IMR-90 (cell line): Measurements from ENCODE around the gene IGSF22. TPM values are rescaled to one million over a fixed set of nuclear protein-coding genes. Genes with fewer than 3 reads are reported as not detected.

Experiments used
- ATAC-seq: fragments of 200-7000 bp; cut with Tn5 transposase; 2 replicates; pipeline ENCODE4 v1.9.1; 2020; ENCODE audit warnings: low read depth, mild to moderate bottlenecking, moderate library complexity
- BruUV-seq: library from RNA; stranded (reverse); fragments of 400-500 nt; replicated peaks from 2 replicates; lab custom pipeline; 2021; lab: Mats Ljungman, UMichigan
- CTCF ChIA-PET: fragments of 300-600 bp; formaldehyde crosslinking; extraction: SDS; loops from one replicate; lab custom pipeline; 2021; ENCODE audit warnings: antibody characterized with exemption; lab: Yijun Ruan, JAX
- POLR2A ChIA-PET: fragments of 300-600 bp; sonication (Branson Sonifier 250); formaldehyde crosslinking; loops from one replicate; lab custom pipeline; 2022; ENCODE audit warnings: antibody characterized with exemption; ENCODE audit not compliant: unreplicated experiment; lab: Charles Lee
- DNase-seq: peaks from one replicate; pipeline ENCODE4 v3.0.0; 2013
- H2AFZ ChIP-seq: replicated peaks from 2 replicates; pipeline ENCODE3; 2013; ENCODE audit warnings: low read length, mild to moderate bottlenecking; ENCODE audit not compliant: poor library complexity
- H2AK5ac ChIP-seq: 2 replicates; pipeline ENCODE4 v1.6.1; 2013; ENCODE audit warnings: low read depth, low read length, inconsistent platforms
- H2AK9ac ChIP-seq: replicated peaks from 2 replicates; pipeline ENCODE3; 2013; ENCODE audit warnings: mild to moderate bottlenecking, low read depth, low read length, moderate library complexity; ENCODE audit not compliant: poor library complexity
- H2BK120ac ChIP-seq: 2 replicates; pipeline ENCODE4 v1.6.1; 2013; ENCODE audit warnings: low read depth, low read length, inconsistent platforms
- H2BK15ac ChIP-seq: 3 replicates; pipeline ENCODE4 v1.6.1; 2013; ENCODE audit warnings: low read depth, low read length, inconsistent platforms
- H2BK20ac ChIP-seq: 2 replicates; pipeline ENCODE4 v1.6.1; 2013; ENCODE audit warnings: low read depth, mild to moderate bottlenecking, inconsistent platforms, low read length, moderate library complexity
- H2BK5ac ChIP-seq: 2 replicates; pipeline ENCODE4 v1.6.1; 2013; ENCODE audit warnings: mild to moderate bottlenecking, low read depth, low read length, inconsistent platforms; ENCODE audit not compliant: poor library complexity, severe bottlenecking
- H3K14ac ChIP-seq: replicated peaks from 2 replicates; pipeline ENCODE4 v1.6.1; 2013; ENCODE audit warnings: low read depth, low read length, inconsistent platforms
- H3K18ac ChIP-seq: 2 replicates; pipeline ENCODE4 v1.6.1; 2013; ENCODE audit warnings: low read depth, low read length, control low read depth
- H3K23ac ChIP-seq: 2 replicates; pipeline ENCODE4 v1.6.1; 2013; ENCODE audit warnings: low read depth, low read length, inconsistent platforms
- H3K27ac ChIP-seq: 2 replicates; pipeline ENCODE4 v1.5.1; 2013; ENCODE audit warnings: mild to moderate bottlenecking, control low read depth, low read length; ENCODE audit not compliant: insufficient read depth
- H3K27me3 ChIP-seq: 2 replicates; pipeline ENCODE4 v1.6.1; 2013; ENCODE audit warnings: low read length; ENCODE audit not compliant: control insufficient read depth, insufficient read depth
- H3K36me3 ChIP-seq: 2 replicates; pipeline ENCODE4 v1.6.1; 2013; ENCODE audit warnings: low read length, mixed read lengths; ENCODE audit not compliant: control insufficient read depth, insufficient read depth
- H3K4ac ChIP-seq: 2 replicates; pipeline ENCODE4 v1.6.1; 2013; ENCODE audit warnings: low read depth, low read length, inconsistent platforms
- H3K4me1 ChIP-seq: 2 replicates; pipeline ENCODE4 v1.6.1; 2013; ENCODE audit warnings: low read length, mixed read lengths; ENCODE audit not compliant: control insufficient read depth, insufficient read depth
- H3K4me2 ChIP-seq: 2 replicates; pipeline ENCODE4 v1.6.1; 2013; ENCODE audit warnings: low read depth, mild to moderate bottlenecking, control low read depth, low read length, moderate library complexity
- H3K4me3 ChIP-seq: 2 replicates; pipeline ENCODE4 v1.5.1; 2013; ENCODE audit warnings: low read depth, mild to moderate bottlenecking, control low read depth, low read length, moderate library complexity; ENCODE audit not compliant: insufficient read depth
- H3K56ac ChIP-seq: 2 replicates; pipeline ENCODE4 v1.6.1; 2013; ENCODE audit warnings: low read length, inconsistent platforms; ENCODE audit not compliant: insufficient read depth; ENCODE audit errors: extremely low read depth
- H3K79me1 ChIP-seq, 2 experiments: 2 replicates each; pipeline ENCODE4 v1.6.1; 2013; ENCODE audit warnings: low read length in 2 of 2, inconsistent platforms in 1 of 2, low read depth in 1 of 2
- H3K9ac ChIP-seq: 2 replicates; pipeline ENCODE4 v1.6.1; 2013; ENCODE audit warnings: low read depth, low read length, control low read depth
- H3K9me1 ChIP-seq: 2 replicates; pipeline ENCODE4 v1.6.1; 2013; ENCODE audit warnings: low read length, inconsistent platforms; ENCODE audit not compliant: insufficient read depth
- H3K9me3 ChIP-seq: 2 replicates; pipeline ENCODE4 v1.6.1; 2013; ENCODE audit warnings: low read length; ENCODE audit not compliant: control insufficient read depth, insufficient read depth
- H4K20me1 ChIP-seq: 2 replicates; pipeline ENCODE4 v1.6.1; 2013; ENCODE audit warnings: low read length, inconsistent platforms; ENCODE audit not compliant: insufficient read depth
- H4K5ac ChIP-seq: 2 replicates; pipeline ENCODE4 v1.6.1; 2013; ENCODE audit warnings: mild to moderate bottlenecking, low read depth, low read length, control low read depth
- H4K8ac ChIP-seq, 2 experiments: 2 replicates each; pipeline ENCODE4 v1.6.1; 2013; ENCODE audit warnings: low read depth in 2 of 2, low read length in 2 of 2, control low read depth in 1 of 2, inconsistent platforms in 1 of 2
- H4K91ac ChIP-seq: 2 replicates; pipeline ENCODE4 v1.6.1; 2013; ENCODE audit warnings: low read depth, low read length, inconsistent platforms; ENCODE audit not compliant: insufficient read depth
- BHLHE40 ChIP-seq: fragments of 150-350 bp; IDR thresholded peaks from 2 replicates; pipeline ENCODE4 v1.6.1; 2016; ENCODE audit warnings: mild to moderate bottlenecking, low read depth, low read length
- CEBPB ChIP-seq: IDR thresholded peaks from 2 replicates; pipeline ENCODE4 v1.6.1; 2012; ENCODE audit warnings: low read depth, low read length, improper control_type of control experiment
- CHD1 ChIP-seq: IDR thresholded peaks from 2 replicates; pipeline ENCODE4 v1.6.1; 2012; ENCODE audit warnings: low read depth, low read length, improper control_type of control experiment
- CTCF ChIP-seq: conservative IDR thresholded peaks from 2 replicates; pipeline ENCODE4 v1.5.1; 2012; ENCODE audit warnings: mild to moderate bottlenecking, low read depth, low read length, improper control_type of control experiment
- ELK1 ChIP-seq: fragments of 150-350 bp; IDR thresholded peaks from 2 replicates; pipeline ENCODE4 v1.6.1; 2016; ENCODE audit warnings: low read depth, mild to moderate bottlenecking, low read length, moderate library complexity, borderline replicate concordance
- FOS ChIP-seq: fragments of 150-350 bp; IDR thresholded peaks from 2 replicates; pipeline ENCODE4 v1.6.1; 2016; ENCODE audit warnings: low read depth, low read length
- MAFK ChIP-seq: IDR thresholded peaks from 2 replicates; pipeline ENCODE4 v1.6.1; 2012; ENCODE audit warnings: low read depth, low read length, improper control_type of control experiment
- MAZ ChIP-seq: IDR thresholded peaks from 2 replicates; pipeline ENCODE4 v1.6.1; 2012; ENCODE audit warnings: low read depth, mild to moderate bottlenecking, low read length, improper control_type of control experiment, moderate library complexity, borderline replicate concordance
- MXI1 ChIP-seq: IDR thresholded peaks from 2 replicates; pipeline ENCODE4 v1.6.1; 2012; ENCODE audit warnings: low read depth, mild to moderate bottlenecking, low read length, moderate library complexity, borderline replicate concordance
- NFE2L2 ChIP-seq: fragments of 150-350 bp; IDR thresholded peaks from 2 replicates; pipeline ENCODE4 v1.6.1; 2016; ENCODE audit warnings: low read depth, mild to moderate bottlenecking, low read length
- POLR2A ChIP-seq: IDR thresholded peaks from 2 replicates; pipeline ENCODE4 v1.6.1; 2012; ENCODE audit warnings: mild to moderate bottlenecking, low read depth, low read length
- RAD21 ChIP-seq: IDR thresholded peaks from 2 replicates; pipeline ENCODE4 v1.6.1; 2012; ENCODE audit warnings: low read length, improper control_type of control experiment
- RCOR1 ChIP-seq: IDR thresholded peaks from 2 replicates; pipeline ENCODE4 v1.6.1; 2012; ENCODE audit warnings: mild to moderate bottlenecking, low read length, improper control_type of control experiment; ENCODE audit not compliant: insufficient replicate concordance
- RFX5 ChIP-seq: IDR thresholded peaks from 2 replicates; pipeline ENCODE4 v1.8.0; 2012; ENCODE audit warnings: low read depth, mild to moderate bottlenecking, low read length, moderate library complexity
- SMC3 ChIP-seq: fragments of 150-350 bp; IDR thresholded peaks from 2 replicates; pipeline ENCODE4 v1.6.1; 2016; ENCODE audit warnings: low read depth, mild to moderate bottlenecking, antibody characterized with exemption, low read length, moderate library complexity
- USF2 ChIP-seq: fragments of 150-350 bp; IDR thresholded peaks from 2 replicates; pipeline ENCODE4 v1.6.1; 2017; ENCODE audit warnings: mild to moderate bottlenecking, antibody characterized with exemption, low read length, low read depth
- WGBS, 2 experiments: methylation state at CpG; one replicate each; pipeline versions ENCODE4 v1.1.5 to v1.1.7; 2013; ENCODE audit warnings: missing lambda C conversion rate in 2 of 2; ENCODE audit not compliant: insufficient read length in 1 of 2; ENCODE audit errors: extremely low coverage in 2 of 2; 5-methylcytosine and 5-hydroxymethylcytosine counted together
- dilution Hi-C: fragments of 300-500 bp; cut with HindIII; formaldehyde crosslinking; loops from one replicate; pipeline ENCODE4 v1.14.3; 2018; ENCODE audit warnings: low sequenced_read_pairs; ENCODE audit not compliant: unreplicated experiment
- in situ Hi-C: fragments of 300-500 bp; cut with MboI; formaldehyde crosslinking; loops from 3 replicates; pipeline ENCODE4 v1.14.3; 2019; ENCODE audit warnings: low sequenced_read_pairs, inconsistent platforms, mixed read lengths
- intact Hi-C: fragments of 100-400 bp; cut with micrococcal nuclease; formaldehyde crosslinking; loops from 2 replicates; pipeline ENCODE4 v1.10.0; 2022
- polyA plus RNA-seq, 3 experiments: library from polyadenylated mRNA; depleted of rRNA; stranded (reverse); fragments of >200 nt; gene quantifications; 2 replicates each; pipeline ENCODE4 v1.2.3, GENCODE V29; 2012; ENCODE audit warnings: low replicate concordance in 1 of 3
- total RNA-seq: library from RNA; depleted of rRNA; stranded (reverse); fragments of >200 nt; gene quantifications from 2 replicates; pipeline ENCODE4 v1.2.3, GENCODE V29; 2012

The IGSF22 gene
- total and polyA plus RNA-seq, 2 of the 4 experiments (the other 2 are of a cell fraction), result not detected

GRCh38 chr11:18754308-18754707, 28.3 kb upstream of the IGSF22 start:
- Histone ChIP-seq H4K20me1 (no peaks in the 10 kb centered on the region), H4K5ac (no peak overlapping the region), H3K4me2 (no peak overlapping the region), H3K9me1 (peaks cover 6% of the 10 kb centered on the region; the same call in 1 of the 2 replicates), H3K9ac (no peak overlapping the region), H3K4me1 (peaks cover 5% of the 10 kb centered on the region), H2AK5ac (no peak overlapping the region), H3K27ac (no peak overlapping the region), H3K9me3 (no peaks in the 10 kb centered on the region), H3K36me3 (no peaks in the 10 kb centered on the region), H3K27me3 (peaks cover 5% of the 10 kb centered on the region; the same call in 1 of the 2 replicates), H2BK20ac (no peak overlapping the region), H3K4ac (no peak overlapping the region), H3K79me1 (no peaks in the 10 kb centered on the region), H3K23ac (no peak overlapping the region), H2AFZ (no peak overlapping the region), H2AK9ac (no peak overlapping the region), H4K91ac (no peak overlapping the region), H4K8ac (no peak overlapping the region), H3K4me3 (no peak overlapping the region), H3K14ac (no peak overlapping the region), H2BK5ac (no peak overlapping the region), H2BK120ac (no peak overlapping the region), H3K18ac (no peak overlapping the region), H2BK15ac (no peak overlapping the region), H3K56ac (no peak overlapping the region)
- ChIA-PET CTCF (no interaction called here), POLR2A (no interaction called here)
- ATAC-seq (no peak), DNase-seq (peak; percentile 52)
- no CpG with 5 or more reads among the region's 5 CpGs for WGBS, 2 experiments
- intact Hi-C loops, result no loop called here
- no TSS peak for BruUV-seq
- in situ Hi-C loops, result no loop called here
- TF ChIP-seq SMC3 (no peak), RFX5 (no peak), USF2 (no peak), CEBPB (no peak), NFE2L2 (no peak), RCOR1 (no peak), POLR2A (no peak), RAD21 (no peak), MAZ (no peak), CHD1 (no peak), MAFK (no peak), MXI1 (no peak), ELK1 (no peak), CTCF (no peak), FOS (no peak), BHLHE40 (no peak)
- dilution Hi-C loops, result no loop called here
